C4-2B (cell line): Measurements from ENCODE around the gene PDLIM5.

Experiments used
- H3K27ac ChIP-seq: fragments of 450-650 bp; 2 replicates; pipeline ENCODE4 v1.5.1; 2017
- ZFX ChIP-seq: fragments of 450-650 bp; IDR thresholded peaks from 2 replicates; pipeline ENCODE4 v1.6.1; 2017
- TF ChIP-seq, protein P1 (sequence below): fragments of 450-650 bp; conservative IDR thresholded peaks from 2 replicates; pipeline ENCODE4 v1.5.1; 2017; ENCODE audit warnings: mild to moderate bottlenecking

Gene PDLIM5

GRCh38 chr4:94528792-94529451 is 77.2 kb downstream of the PDLIM5 start:
- H3K27ac ChIP-seq = 0 out of 2 replicates have a peak overlapping the region, but pooled peaks have one; percentile 4
- TF ChIP-seq ZFX = no peak
- TF ChIP-seq, protein P1, sequence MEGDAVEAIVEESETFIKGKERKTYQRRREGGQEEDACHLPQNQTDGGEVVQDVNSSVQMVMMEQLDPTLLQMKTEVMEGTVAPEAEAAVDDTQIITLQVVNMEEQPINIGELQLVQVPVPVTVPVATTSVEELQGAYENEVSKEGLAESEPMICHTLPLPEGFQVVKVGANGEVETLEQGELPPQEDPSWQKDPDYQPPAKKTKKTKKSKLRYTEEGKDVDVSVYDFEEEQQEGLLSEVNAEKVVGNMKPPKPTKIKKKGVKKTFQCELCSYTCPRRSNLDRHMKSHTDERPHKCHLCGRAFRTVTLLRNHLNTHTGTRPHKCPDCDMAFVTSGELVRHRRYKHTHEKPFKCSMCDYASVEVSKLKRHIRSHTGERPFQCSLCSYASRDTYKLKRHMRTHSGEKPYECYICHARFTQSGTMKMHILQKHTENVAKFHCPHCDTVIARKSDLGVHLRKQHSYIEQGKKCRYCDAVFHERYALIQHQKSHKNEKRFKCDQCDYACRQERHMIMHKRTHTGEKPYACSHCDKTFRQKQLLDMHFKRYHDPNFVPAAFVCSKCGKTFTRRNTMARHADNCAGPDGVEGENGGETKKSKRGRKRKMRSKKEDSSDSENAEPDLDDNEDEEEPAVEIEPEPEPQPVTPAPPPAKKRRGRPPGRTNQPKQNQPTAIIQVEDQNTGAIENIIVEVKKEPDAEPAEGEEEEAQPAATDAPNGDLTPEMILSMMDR = no peak

- no peak overlapping the region for H3K27ac ChIP-seq
- no peak for TF ChIP-seq ZFX
- TF ChIP-seq, protein P1 = no peak
These were observed 78.3 kb downstream of the PDLIM5 start for GRCh38 chr4:94530073-94530472.

DNA sequence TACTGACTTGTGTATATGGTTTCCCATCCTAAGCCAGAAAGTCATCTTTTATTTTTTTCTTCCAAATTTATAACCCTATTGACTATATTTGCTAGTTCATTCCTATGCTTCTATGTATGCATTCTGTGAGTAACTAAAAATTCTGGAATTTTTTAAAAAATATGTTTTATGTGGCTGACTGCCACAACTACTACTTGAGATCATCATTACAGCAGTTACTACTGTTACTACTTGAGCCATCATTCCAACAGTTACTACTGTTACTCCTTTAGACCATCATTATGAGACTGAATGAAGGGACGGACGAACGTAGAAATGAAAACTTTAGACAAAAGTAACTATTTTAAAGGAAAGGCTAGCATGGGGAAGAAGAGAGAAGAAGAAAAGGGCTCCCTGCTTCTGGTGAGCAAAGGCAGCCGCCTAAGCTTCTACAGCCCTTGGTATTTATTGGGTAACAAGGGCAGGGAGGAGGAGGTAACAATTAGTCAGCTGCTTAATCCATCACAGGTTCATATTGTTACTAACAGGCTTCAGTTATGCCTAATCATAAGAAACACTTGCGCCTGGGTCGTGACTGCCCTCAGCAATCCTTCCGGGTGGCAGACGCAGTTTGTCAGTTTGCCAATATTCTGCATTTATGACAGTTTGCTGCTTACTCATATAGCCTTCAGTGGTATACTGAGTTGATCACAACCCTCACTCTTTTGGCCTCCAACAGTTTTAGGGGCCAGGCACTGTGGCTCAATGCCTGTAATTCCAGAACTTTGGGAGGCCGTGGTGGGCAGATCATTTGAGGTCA is 80.4 kb downstream of the PDLIM5 start:
- TF ChIP-seq ZFX = no peak
- TF ChIP-seq, protein P1 = no peak
- no peak overlapping the region for H3K27ac ChIP-seq

DNA sequence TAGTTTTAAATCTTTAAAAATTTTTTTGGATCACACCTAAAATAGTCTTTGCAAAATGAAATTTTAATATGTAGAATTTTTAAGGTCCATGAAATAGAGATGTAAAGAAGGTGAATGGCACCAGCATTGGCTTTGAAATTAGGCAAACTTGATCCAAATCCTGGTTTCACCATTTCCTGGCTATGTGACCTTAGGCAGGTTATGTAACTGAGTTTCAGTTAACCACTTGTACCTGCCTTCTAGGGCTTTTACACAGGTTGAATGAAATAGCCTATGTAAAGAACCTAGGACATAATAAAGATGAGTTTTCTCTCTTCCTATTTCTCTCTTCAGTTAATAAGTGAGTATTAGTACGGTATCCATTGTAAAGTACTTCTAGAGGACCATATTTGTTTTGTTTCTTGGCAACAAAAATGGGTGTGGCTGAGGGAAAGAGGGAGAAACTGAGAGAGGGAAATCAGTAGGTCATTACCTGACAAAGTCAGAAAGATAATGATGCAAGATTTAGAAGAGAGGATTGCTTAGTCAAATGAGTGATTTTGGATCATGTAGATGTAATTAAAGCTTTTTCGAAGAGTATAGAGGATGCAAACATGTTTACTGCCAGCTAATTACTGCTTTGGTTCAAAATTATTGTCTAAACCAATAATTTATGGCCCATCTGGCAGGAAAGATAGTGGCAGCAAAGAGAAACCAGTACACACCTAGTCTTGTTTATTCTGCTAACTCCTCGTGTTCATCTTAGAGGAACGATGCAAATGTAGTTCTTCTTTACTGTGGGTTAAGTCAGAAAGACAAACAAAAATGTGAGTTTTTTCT is 81.9 kb downstream of the PDLIM5 start:
- TF ChIP-seq, protein P1 = no peak
- TF ChIP-seq ZFX = no peak
- H3K27ac ChIP-seq = no peak overlapping the region

- TF ChIP-seq, protein P1 = no peak
- TF ChIP-seq ZFX = no peak
- no peak overlapping the region for H3K27ac ChIP-seq
These were observed 82.9 kb downstream of the PDLIM5 start for GRCh38 chr4:94534401-94535312.

DNA sequence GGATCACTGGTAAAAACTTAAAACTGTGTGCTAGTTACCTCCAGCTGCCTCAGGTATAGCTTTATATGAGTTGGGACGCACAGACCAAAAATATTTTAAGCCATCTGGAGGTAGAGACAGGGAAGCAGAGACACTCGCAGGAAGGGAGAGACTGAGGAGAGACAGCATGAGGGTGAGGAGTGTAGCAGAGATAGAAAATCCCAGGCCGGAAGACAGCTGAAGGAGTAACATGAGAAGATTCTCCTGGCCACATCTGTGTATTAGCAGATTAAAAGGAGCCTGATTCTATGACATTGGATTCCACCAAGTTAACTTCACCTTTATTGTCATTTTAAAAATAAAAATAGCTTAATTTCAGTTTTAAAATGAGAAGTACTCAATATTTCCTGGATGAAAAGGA is 84.3 kb downstream of the PDLIM5 start:
- H3K27ac ChIP-seq = no peak overlapping the region
- no peak for TF ChIP-seq ZFX
- TF ChIP-seq, protein P1 = no peak
